Medulla oblongata (tissue), 1 donor: Measurements from ENCODE around the gene RHBDF2.

ENCODE experiments used
- DNase-seq: peaks from one replicate; pipeline ENCODE4 v3.0.0-alpha.2; 2015; ENCODE audit errors: extremely low spot score

RHBDF2 gene

DNA sequence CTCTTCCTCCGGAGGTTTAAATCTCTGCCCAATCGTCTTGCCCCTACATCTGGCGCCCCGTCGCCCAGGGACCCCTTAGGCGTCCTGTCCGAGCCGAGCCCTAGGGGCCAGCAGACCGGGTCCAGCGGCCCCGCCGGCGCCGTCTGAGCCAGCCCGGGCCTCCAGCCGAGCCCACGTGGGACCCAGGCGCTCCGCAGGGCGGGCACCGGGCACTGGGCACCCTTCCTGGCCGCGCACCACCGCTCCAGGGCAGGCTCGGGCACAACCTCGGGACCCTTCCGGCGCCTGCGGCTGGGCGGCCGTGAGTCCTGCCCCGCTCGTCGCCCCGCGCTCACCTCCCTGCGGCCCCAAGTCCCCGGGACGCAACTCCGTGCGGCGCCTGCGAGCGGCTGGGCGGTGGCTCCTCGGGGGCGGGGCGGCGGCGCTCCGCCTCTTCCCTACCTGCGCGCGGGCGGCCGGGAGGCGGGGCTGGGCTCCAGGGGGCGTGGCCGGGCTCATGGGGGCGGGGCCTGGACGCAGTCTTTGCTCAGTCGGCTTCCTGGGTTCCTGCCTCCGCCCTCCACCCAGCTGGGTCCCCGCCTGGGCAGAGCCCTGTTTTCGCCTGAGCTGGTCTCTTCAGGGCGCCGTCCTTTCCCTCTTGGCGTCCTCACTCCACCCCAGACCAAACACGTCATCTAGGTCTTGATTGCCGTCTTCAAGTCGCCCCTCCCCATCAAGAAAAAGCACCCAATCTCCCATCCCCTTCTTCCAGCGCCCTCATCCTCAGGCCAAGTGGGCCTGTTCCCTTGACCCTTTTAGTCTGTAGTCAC is at the start of gene RHBDF2:
Gene RHBDF2, minus strand, starts transcription at position 406 of the 809 bp plus-strand sequence. CDS start 19,899 bp downstream, outside the sequence.
- peak; percentile 82 for DNase-seq

- DNase-seq, result no peak
Observed at GRCh38 chr17:76549539-76549938, 48.3 kb upstream of the RHBDF2 start.

DNA sequence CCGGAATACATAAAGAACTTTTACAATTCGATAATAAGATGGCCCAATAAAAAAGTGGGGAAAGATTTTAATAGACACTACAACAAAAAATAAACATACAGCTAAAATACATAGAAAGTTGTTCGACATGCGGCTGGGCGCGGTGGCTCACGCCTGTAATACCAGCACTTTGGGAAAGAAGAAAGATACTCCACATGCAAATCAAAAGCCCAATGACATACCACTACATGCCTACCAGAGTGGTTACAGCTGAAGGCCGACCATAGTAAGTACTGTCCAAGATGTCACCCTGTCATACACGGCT is 47.9 kb upstream of the RHBDF2 start:
- no peak for DNase-seq

- DNase-seq, result no peak
Observed at GRCh38 chr17:76548378-76549214, 47.4 kb upstream of the RHBDF2 start.

DNA sequence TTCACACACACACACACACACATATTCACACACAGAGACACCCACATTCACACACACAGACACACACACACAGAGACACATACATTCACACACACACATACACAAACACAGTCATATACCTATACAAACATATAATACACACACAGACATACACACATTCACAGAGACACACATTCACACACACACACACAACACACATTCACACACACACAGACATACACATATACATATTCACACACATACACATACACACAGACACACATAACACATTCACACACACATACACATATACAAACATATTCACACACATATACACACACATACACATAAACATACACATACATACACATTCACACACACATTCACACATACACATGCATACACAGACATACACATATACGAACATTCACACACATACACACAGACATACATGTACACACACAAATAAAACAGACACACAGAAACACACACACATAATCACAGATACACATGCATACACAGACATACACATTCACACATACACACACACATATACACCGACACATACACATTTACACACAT is 46.5 kb upstream of the RHBDF2 start:
- no peak for DNase-seq

- peak; percentile 88 for DNase-seq
Observed at GRCh38 chr17:76547183-76547641, 46.0 kb upstream of the RHBDF2 start.

- no peak for DNase-seq
Observed at GRCh38 chr17:76546556-76547182, 45.4 kb upstream of the RHBDF2 start.

DNA sequence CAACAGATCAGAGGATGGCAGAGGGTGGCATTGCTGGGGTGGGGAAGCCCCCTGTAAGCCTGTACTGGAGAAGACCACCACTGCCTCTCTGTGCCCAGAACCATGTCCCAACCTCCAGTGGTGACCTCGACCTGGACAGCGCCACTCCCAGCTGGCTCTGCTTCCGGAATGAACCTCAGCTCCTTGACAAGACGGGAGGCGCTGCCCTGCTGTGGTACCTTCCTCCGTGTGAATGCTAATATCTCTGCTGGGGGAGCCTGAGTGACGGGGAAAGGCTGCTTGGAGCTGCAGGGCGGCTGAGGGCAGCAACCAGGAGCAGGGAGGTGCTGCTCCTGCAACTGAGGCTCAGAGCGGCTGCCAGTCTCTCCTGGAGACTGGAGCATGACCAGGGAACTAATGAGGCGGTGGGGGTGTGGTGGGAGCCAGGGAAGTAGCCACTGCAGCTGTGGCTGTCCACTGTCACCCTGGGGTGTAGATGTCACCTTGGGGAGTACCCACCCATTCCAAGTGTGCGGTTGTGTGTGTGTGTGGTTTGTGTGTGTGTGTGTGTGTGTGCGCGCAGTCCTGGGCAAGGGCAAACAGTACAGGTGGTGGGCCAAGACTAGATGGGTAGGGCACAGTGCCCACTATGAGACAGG is 44.8 kb upstream of the RHBDF2 start:
- DNase-seq, result peak; percentile 44

DNA sequence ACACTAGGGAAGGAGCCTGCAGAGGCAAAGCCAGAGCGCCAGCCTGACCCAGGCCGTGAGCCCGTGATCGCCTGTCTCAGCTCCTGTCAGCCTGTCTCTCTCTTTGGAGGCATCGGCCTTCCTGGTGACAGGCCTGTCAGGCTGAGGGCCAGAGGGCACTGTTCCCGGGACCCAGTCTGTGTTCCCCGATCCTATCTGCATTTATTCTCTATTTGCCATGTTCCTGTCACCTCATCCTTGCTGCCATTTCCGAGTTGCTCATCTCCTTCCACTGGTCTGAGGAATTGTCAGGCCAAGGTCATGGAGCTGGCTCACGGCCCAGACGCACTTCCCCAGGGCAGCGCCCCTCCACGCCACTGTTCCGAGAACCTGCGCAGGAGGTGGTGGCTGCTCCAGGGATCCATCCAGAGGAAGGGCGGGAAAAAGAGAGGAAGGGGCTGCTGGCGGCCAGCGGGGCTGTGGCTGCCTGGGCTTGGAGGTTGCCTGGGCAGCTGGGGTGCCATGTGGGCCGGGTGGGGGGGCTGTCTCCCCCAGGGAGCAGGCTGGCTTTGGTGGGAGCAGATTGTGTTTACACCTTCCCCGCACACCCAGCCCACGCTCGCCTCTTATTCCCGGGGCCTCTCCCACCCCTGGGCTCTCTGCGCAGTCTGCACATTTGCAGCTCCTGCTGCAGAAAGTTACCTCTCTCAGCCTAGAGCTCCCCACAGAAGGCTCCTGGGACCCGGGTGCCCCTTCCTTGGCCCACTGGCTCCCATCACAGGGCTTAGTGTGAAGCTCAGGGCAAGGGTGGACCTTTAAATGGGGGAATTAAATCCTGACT is 43.5 kb upstream of the RHBDF2 start:
- DNase-seq, result peak; percentile 58

DNA sequence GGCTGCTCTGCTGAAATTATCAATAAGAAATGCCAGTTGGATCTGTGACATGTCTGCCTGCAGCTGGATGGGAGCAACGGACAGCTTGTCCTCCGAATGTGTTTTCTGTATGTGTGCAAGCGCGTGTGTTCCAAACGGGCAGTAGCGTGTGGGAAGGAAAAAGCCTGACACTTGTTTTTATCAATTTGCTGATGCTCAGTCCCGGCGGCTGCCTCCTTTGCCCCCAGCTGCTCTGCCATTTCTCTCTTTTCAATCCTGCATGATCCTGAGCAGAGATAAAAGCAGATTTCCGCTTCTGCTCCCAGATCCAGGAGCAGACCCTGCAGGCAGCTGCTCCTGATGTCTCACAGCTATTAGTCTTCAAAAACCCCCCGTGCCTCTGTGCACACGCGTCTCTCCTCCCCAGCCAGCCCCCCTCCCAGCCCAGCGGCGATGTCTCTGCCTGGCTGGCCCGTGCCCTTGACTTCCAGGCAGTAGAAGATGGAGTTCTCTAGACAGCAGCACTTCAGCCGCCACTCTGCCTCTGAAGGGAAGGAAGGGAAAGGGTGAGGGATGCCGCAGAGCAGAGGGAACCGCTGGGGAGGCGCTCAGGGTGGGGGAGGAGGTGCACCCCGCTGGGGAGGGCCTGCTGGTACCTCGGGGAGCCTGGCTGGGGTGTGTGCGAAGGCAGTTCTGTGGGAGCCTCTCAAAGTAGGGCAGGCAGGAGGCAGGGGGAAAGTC is 42.8 kb upstream of the RHBDF2 start:
- peak; percentile 60 for DNase-seq

DNA sequence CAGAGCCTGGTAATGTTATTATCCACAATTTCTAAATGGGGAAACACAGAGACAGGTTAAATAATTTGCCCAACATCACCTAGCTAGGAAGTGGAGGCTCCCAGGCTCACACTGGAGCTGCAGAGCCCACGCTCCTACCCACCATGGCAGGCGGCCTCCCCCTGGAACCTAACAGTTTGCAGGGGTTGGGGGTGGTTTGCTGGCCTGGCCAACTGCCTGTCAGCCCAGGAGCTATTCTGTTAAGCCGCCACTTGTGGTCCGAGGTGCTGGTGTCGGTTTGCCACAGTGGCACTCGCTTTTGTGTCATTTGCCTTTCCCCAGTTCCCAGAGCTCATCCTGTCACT is 42.2 kb upstream of the RHBDF2 start:
- no peak for DNase-seq

GRCh38 chr17:76542984-76543383 is 41.8 kb upstream of the RHBDF2 start:
- DNase-seq, result no peak

GRCh38 chr17:76542566-76542971 is 41.3 kb upstream of the RHBDF2 start:
- DNase-seq, result no peak

GRCh38 chr17:76541739-76542454 is 40.7 kb upstream of the RHBDF2 start:
- no peak for DNase-seq

DNA sequence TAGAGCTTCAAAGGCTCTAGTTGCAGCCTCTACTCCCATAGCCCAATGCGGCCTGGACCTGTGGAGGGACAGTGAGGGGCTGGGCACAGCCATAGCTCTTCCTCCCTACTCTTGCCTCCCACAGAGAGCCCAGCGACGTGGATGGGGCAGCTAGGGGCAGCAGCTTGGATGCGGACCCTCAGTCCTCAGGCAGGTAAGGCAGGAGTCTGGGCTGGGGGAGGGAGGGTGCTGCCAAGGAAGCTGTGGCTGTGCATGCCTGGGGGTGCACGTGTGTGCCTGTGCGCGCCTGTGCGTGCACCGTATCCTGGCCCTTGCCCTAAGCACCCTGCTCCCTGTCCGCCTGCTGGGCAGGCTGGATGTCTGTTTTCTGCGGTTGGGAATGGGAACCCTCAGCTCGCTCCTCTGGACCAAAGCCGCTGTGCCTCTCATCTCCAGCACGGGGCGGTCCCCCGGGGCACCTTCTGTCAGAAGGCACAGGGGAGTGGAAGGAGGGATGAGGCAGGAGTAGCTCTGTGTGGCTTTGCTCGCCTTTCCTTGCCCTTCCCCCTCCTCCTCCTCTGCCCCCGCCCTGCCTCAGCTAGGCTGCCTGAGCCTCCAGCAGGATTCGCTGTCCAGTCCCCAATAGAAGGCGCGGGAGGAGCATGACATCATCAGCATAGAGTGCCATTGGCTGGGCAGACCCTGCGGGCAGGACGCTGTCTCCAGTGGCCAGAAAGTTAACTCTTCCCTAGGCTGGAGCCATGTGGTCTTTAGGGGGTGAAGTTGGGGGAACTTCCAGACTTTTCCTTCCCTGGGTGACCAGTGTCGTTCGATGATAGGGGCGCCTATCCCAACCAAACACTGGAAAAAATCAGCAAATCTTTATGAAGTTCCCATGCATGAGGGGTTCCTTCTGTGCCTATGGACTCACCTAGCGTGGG is 39.4 kb upstream of the RHBDF2 start:
- DNase-seq, result peak; percentile 99

- no peak for DNase-seq
Observed at GRCh38 chr17:76539631-76540271, 38.5 kb upstream of the RHBDF2 start, which contains the start of gene PRCD. PRCD (plus strand) TSS chr17:76540044; CDS start chr17:76540142, 98 bp downstream.

DNA sequence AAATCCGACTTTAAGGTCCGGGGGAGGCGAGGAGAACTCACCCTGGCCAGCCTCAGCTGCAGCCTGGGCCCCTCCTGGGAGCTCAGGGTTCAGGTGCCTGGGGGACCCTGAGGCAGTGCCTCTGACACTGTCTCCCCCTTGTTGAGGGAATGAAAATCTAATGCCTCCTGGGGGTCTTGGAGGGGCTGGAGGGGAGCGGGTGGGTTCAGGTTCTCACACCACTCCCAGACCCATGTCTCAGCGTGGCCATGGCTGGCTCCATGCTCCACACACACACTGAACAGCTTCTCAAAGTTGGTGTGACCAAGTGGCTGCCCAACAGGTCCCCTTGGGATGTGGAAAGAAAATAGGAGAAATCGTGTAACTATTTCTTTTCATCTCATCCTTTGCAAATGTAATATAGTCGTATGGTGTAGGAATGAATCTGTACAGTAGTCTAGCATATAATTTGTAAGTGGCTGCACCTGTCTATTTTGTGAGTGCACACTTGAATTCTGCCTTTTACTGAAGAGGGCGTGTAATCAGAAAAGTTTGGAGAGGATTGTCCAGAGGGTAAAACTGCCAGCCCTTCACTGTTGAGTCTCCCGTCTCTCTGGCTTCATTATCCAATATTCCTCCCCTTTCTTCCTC is 37.8 kb upstream of the RHBDF2 start:
- DNase-seq, result no peak
